ENCODE results near the gene PIGBOS1. TPM values are rescaled to one million over a fixed set of nuclear protein-coding genes. Genes with fewer than 3 reads are reported as not detected.
A peak's percentile ranks its signal among the peaks of the same experiment; 100 is the strongest.

The PIGBOS1 gene
- total and polyA plus RNA-seq, 9 of the 15 experiments (the other 6 are each of a cell fraction or from before 2014, with no cell fraction given), result 25.2 to 76.2 (median 46.0) TPM

- TF ChIP-seq ZNF407 (IDR thresholded peaks at IDR 0.05; ENCODE audit: low read depth) (peak; percentile 97), PATZ1 (CRISPR knock-in tag; IDR thresholded peaks at IDR 0.05; ENCODE audit: borderline replicate concordance) (0 out of 2 replicates have a peak, but pooled peaks have one; percentile 53), ARHGAP35 (IDR thresholded peaks at IDR 0.05; ENCODE audit: partially characterized antibody) (peak; percentile 63), EWSR1 (IDR thresholded peaks at IDR 0.05; ENCODE audit: borderline replicate concordance, low read depth, partially characterized antibody) (no peak), TAF9B (IDR thresholded peaks at IDR 0.05; ENCODE audit: partially characterized antibody) (peak; percentile 87), ZNF644 (tag; IDR thresholded peaks at IDR 0.05; ENCODE audit: low read depth) (peak; percentile 81), TRIM25 (IDR thresholded peaks at IDR 0.05; ENCODE audit: borderline replicate concordance) (0 out of 2 replicates have a peak, but pooled peaks have one; percentile 54), SREBF2 (CRISPR knock-in tag; IDR thresholded peaks at IDR 0.05) (no peak), HNRNPLL (IDR thresholded peaks at IDR 0.05; ENCODE audit: low read depth, low read length, poor library complexity, severe bottlenecking) (peak; percentile 83), ZBED1 (IDR thresholded peaks at IDR 0.05) (0 out of 2 replicates have a peak, but pooled peaks have one; percentile 41), MBD2 (IDR thresholded peaks at IDR 0.05; ENCODE audit: borderline replicate concordance, low read depth) (peak; percentile 61; the same call in 1 of the 2 replicates), TRIM24 (IDR thresholded peaks at IDR 0.05) (peak; percentile 23 to 54; a peak in 2 of 4 replicates)
Measured at GRCh38 chr15:55318588-55319494, at the start of gene PIGBOS1, which contains the start of gene PIGB (continued).
